HG02840 (cell line): ENCODE measurements around the gene CIROP.
A peak's percentile ranks its signal among the peaks of the same experiment; 100 is the strongest.

ENCODE experiments used
- ATAC-seq: cut with Tn5 transposase; IDR thresholded peaks from one replicate; pipeline ENCODE4 v1.9.1; 2021; ENCODE audit warnings: mild to moderate bottlenecking, moderate library complexity, moderate number of reproducible peaks; ENCODE audit not compliant: unreplicated experiment, low FRiP score

The CIROP gene

DNA sequence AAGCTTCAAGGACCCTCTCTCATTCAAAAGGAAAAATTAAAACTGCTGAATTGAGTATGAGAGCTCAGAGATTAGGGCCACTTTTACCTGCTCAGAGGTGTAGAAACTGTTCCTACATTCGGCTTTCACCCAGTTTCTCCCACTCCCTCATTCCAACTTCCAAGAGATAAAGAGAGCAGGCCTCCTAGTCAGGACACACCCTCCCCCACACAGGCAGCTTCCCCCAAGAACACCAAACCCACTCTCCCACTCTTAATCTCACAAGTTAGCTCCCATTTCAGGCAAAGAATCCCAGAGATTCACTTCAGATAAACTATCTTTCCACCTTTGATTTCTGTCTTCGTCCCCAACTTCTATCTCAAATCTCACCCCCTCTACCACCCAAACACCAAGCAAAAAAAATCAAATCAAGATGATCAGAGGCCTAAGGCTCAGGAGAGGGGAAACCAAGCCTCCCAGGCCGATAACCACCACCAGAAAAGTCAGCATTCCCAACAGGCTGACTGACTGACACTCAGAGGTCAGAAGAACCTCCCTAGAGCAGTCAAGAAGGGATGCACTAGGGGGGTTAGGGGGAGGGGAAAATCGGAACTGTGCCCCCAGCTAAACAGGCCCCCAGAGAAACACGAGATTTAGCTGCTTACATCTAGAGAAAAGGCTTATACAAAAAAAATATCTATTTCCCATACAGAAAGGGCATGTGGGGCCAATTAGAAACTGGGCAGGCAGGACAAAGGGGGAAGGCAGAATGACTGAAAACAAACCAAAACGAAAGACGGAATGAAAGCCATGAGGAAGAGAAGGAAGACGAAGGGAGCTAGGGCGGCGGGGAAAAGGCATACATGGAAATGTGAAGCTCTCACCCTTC, 34.3 kb downstream of the CIROP start:
- no peak for ATAC-seq

DNA sequence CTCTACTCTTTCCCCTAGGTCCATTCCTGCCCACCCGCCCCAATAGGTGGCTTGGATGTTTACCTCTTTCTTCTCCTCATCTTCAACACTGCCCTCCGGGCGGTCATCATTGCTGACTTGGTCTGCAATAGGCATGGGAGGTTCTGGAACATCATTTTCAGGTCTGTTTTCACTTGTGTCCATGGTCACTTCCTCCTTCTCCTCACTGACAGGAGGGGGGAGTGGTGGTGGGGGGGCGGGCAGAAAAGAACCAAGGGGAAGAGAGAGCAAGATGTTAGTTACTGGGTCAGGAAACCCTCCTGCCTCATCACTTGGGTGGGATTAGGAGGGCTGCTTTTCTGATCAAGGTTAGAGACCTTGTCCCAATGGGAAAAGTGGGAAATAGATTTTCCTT, 35.4 kb downstream of the CIROP start:
- no peak for ATAC-seq

DNA sequence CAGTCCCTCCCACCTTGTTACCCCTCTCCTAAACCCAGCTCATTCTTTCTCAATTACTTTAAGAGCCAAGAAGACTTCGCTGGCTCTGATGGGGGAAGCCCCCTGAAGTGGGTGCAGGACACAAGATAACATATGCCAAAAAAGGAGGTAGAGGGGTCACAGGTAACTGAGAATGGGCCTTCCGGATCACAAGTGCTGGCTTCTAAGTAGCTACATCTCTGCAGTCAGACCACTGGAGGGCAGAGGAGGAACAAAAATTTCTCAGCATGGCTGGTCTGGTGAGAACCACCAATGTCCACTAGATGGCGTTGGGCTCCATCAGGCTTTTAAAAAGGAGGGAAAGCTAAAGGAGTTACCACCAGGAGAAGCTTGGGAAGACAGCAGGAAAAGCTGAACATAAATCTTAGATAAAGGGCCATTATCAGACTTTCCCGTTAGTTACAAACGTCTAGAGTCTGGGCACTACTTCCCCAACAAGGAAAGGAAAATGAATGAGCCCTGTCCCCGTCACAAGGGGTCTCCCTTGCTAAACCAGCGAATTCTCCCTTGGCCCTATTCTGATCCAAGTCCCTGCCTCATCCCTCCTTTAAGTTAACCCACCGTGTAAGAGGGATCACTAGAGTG, 35.9 kb downstream of the CIROP start:
- no peak for ATAC-seq

DNA sequence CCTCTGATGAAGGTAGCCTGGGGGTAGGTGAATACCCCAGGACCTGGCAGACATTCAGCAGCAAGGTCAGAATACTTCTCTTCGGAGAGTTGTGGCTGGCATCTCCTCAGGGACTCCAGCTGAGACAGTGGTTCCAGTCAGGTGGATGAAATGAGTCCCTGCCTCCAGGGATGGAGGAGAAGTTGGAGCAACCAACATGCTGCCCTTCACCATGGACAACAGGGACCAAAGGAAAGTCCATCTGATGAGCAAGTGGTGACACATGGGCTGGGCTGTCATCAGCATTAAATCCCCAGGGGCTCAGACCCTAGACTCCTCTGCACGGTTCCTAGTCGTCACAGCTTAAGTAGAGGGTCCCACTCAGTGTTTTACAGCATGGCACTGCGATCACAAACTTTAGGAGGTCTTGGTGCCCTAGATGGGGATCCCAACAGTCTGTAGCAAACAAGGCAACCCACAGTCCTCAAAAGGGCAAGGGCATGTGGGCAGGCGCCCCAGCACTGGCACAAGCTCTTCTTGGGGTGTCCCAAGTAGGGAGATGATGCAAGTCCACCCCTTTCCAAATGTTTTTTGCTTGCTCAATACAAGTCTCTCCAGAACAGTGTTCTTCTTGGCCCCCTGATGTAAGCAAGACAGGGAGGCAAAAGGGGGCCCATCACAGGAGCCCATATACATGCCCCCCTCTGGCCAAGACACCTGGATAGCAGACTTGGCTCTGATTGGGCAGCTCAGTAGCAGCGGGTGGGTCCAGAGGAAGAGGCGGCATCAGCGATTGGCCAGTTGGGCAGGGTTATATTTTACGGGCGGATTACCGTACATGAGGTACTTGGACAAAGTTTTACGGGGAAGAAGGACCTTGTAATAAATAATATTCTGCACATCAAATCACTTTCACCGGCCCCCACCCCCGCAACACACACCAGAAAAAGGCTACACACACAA, 36.7 kb downstream of the CIROP start:
- ATAC-seq: no peak

DNA sequence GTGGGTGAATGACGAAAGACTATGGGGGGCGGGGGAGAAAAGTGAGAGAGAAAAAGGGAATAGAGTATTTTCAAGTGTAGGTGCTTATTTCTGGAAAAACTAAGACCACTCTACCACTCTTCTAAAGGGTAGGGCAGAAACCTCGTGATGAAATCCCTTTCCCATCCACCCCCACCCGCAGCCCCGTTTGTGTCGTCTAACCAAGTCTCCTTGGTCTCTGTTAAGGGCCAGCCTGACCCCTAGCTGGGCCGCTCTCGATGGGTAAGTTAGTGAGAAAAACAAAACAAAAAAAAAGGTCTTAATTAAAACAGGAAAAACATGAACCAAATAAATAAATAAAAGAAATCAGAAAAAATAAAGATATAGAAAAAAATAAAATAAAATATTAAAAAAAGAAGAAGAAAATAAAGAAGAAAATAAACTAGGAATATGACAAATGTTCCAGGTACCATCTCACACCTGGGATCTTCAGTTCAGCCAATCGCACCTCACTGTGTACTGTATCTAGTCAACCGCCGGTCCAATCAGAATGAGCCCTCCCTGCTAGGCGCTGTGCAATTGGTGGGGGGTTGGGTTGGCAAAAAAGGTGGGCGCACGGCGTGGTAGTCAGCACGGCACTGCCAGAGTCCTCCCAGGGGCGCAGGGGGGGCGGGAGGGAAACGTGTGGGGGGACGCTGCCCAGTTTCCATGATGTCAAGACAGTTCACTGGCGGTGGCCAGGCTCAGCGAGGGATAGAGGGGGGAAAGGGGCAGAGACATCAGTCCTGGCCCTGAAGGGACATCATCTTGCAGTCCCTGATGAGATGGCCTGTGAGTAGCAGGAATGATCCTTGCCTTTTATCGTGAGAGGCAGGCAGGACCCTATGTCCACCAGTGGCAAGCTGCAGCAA, 37.7 kb downstream of the CIROP start:
- ATAC-seq: no peak

DNA sequence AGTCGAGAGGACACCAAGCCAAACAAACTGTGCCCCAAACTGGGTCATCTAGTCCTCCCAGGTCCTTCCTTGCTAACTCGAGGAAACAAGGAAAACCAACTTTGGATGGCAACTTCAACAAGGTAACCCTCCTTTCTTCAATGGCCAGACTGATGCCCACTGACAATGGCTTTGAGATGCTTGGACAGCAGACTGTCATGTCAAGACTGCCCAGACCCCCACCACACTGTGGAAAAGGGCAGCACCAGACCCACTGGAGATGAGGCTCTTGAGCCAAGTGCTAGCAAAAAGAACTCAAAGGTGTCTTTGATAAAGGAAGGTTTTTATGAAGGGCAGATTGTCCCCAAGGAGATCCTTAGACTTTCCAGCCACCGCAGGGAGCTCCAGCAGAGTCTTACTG, 38.4 kb downstream of the CIROP start:
- ATAC-seq: no peak

DNA sequence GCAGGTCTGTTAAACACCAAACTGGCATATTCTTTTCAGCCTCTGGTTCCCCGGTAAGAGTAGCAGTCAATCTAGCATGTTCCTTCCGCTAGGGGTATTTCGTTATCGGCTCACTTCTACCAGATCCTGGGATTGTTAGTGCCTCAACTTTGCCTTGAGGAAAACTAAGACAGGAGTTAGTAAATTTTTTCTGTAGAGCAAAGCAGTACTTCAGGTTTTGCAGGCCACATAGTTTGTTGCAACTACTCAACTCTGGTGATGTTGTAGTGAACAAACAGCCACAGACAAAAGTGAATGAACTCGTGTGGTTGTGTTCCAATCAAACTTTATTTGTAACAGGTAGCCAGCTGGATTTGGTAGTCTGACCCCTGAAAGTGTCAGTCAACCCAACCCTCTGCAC, 41.2 kb downstream of the CIROP start:
- ATAC-seq: no peak

DNA sequence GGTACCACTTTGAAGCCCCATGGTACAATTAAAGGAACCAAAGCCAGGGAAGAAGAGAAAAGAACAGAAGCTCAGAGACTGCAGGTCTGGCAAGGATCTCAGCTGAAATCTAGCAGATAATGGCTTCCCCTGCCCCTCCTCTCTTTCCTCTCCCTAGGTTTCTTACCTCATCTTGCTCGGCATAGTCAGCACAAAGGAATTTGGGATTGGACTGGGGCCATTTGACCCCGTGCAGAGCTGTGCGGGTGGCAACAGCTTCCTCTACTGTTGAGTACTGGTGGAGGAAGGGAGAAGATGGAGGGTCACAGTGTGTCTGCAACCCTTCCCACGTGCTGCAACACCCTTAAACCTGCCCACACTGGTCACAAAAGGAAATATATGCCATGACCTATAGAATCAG, 42.8 kb downstream of the CIROP start:
- ATAC-seq: no peak

DNA sequence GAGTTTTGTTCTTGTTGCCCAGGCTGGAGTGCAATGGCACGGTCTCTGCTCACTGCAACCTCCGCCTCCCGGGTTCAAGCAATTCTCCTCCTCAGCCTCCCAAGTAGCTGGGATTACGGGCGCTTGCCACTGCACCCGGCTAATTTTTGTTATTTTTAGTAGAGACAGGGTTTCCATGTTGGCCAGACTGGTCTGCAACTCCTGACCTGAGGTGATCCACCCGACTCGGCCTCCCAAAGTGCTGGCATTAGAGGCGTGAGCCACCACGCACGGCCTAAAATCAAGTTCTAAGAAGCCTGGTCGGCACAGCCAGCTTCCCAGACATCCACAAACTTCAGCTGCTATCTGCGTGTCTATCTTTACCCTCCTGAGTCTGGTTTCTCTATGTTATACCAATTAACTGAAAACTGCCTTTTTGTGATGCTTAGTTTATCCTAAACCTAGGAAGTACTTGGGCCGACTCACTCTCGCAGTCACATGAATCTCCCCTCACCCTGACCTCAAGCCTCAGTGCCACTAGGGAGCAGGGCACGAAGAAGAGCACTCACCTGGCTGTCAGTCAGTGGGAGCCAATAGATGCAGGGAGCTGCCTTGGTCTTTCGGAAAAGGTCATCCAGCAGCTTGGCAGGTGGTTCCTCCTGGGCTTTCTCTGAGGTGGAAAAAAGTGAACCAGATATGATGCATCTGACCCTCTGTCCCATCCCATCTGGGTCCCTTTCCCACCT, 44.1 kb downstream of the CIROP start:
- no peak for ATAC-seq

DNA sequence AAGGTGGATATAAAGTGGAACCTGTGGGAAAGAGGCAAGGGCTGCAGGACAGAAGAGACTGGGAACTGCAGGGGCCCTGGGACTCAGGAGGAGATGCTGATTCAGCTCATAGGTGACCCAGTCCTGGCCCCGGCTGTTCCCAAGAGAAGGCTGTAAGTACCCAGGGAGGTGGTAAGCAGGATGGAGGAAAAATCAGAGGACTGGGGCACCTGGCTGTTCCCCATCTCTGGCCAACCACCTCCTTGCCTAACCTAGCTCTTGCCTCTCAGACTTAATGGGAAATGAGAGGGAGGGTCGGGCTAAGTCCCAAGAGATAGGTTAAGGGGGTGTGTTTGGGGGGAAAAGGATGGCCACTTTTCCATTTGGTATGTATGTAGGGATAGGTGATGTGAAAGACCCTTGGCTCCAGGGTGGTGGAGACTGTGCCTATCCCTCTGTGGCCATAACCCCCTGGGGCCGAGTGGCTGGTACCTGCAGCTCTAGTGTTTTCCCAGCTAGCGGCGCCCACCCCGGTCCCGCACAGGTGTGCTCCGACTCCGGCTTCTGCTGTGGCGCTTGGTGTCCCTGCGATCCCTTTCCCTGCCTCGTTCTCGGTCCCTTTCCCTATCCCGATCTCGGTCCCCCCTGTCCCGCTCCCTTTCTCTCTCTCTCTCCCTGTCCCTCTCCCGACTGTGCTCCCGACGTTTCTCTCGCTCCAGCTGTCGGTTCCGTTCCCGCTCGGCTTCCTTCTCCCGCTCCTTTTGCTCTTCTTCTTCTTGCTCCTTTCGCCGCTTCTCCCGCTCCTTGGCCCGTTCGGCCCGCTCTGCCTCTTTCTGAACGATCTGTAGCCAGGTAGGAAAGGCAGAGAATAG, 45.9 kb downstream of the CIROP start:
- ATAC-seq: no peak

DNA sequence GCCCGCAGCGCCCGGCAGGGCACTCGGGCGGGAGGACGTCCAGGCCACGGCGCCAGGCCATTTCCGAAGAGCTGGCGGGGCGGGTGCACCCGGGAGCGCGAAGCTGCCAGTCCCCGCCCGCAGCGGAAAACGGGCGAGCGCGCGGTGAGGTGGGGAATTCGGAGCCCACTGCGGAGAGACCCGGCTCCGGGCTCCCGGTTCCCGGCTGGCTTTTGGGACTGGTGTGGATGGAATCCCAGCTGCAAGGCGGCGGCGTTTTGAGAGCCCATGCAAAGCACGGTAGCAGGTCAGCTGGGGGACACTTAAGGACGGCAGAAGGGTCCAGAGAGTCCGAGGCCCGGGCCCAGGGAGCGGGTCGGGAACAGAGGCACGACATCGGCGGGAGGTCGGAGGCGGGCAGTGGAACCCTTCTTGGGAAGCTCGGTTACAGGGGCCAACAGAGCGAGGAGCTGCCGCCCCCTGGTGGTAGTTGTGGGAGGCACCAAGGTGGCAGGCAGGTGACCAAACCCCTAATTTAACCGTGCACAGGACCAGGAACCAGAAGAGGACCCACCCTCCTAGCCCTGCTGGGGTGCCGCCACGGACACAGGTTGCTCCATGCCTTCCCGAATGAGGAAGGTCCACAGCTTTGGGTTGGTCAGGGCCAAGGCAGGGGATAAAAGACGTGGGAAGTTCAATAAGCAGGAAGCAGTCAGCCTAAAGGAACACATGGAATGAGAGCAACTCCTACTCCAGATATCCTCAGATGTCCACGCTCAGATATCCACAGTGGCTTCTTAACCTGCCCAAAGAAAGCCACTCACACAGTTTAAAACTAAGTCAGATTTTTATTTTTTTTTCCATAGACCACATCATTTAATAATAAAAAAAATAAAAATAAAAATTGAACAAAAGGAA, 46.8 kb downstream of the CIROP start:
- peak; percentile 54 for ATAC-seq

DNA sequence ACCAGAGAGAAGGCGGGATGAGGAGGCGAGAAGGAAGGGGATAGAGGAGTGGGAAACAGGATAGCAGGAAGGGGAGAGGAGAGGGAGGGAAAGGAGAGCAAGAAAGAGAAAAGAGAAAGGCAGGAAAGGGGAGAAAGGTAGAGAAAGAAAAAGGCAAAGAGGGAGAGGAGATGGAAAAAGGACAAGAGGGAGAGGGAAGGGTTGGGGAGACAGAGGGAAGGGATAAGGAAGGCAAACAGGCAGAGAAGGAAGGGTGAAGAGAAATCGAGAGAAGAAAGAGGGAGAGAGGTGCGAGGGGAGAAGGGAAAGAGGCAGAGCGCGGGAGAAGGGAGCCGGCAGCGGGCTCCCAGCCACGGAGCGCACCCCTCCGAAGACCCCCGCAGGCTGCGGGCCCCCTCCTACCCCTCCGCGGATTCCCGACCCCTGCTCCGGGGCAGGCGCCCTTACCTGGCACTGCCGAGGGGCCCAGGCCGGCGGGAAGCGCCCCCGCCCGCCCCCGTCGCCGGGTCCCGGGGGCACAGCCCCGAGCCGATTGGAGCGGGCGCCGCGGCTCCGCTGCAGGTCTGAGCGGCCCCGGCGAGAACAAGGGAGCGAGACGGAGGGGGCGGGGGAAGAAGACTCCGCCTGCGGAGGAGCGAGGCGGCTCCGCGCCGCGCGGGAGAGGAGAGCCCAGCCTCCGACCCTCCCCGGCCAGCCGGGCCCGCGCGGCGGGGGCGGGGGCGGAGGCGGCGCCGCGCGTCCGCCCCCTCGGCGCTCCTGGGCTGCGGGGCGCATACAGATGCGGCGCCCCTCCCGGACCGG, 47.6 kb downstream of the CIROP start, which contains the start of gene CDH24:
TSS of gene CDH24 (minus strand) at position 565 of the 801 bp plus-strand sequence. CDS start 1,787 bp downstream, outside the sequence.
- peak; percentile 35 for ATAC-seq

DNA sequence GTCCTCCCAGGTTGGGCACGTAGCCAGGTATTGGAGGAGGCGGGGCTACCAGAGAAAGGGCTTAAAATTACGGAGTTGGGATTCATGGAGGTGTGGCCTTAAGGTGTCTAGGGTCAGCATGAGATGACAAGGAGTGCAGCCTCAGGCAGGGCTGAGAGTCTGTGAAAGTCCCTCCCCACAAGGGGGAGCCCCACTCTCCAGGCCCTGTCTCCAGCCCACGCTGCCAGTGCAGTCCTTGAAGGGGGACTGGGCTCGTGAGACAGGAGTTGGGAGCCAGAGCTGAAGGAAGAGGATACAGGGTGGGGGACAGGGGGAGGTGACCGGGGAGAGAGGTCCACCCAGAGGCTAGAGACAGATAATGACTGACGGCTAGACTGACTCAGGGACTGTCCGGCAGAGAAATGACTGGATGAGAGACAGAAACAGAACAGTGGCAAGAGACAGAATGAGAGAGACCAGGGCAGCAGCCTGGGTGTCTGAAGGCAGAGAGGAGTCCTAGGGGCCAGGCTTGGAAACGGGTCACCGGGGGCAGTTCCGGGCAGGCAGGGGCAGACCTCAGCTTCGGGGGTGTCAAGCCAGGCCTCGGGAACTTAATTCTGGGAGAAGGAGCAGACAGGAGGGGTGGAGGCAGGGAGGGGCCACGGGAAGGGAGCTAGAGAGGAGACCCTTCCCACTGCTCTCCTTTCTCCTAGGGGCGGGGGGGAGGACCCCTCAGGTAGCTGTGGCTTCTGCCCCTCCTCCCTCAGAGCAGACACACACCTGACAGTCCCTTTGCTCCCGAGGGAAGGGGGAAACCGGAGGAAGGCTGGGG, 48.4 kb downstream of the CIROP start:
- ATAC-seq: peak; percentile 41

DNA sequence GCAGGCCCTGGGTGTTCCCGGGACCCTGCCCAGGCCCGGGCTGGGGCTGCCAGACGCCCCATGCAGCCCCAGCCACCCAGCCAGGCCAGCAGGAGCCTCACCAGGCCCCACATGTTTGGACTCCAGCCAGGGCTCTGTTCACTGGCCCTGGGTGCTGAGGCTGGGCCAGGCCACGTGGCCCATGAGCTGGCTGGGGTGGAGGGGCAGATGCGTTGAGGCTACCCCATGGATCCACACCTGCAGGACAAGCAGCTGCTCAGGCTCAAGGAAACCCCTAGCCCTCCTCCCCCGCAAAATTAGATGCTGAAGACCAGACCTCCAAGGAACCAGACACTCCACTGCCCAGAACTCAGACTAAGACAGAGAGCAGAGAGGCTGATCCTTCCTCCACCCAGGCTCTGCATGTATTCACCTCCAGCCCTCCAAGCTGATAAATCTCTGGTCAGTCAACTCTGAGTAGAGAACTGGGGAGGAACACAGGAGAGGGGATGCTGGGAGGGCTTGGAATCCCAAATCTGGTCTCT, 49.1 kb downstream of the CIROP start:
- ATAC-seq: no peak

DNA sequence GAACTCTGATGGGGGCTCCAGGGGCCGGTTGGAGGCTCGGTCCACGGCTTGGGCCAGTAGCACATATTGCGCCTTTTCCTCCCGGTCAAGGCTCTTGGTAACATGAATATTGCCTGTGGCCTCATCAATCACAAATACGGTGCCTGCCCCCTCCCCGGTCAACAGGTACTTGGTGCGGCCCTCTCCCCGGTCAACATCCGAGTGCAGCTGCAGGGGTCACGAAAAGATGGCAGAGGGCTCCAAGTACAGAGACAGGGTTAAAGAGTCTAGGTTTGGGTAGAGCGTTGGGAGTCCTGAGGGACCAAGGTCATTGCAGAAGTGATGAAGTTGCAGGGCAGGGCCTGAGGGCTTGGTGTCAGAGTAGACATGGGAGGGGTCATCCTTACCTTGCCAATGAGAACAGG, 49.6 kb downstream of the CIROP start:
- no peak for ATAC-seq
